H1 (cell line): ENCODE measurements around the gene NGEF. TPM values are rescaled to one million over a fixed set of nuclear protein-coding genes. Genes with fewer than 3 reads are reported as not detected.

Source experiments
- CTCF ChIA-PET: fragments of 300-600 bp; sonication (Branson Sonifier 250); formaldehyde crosslinking; loops from one replicate; lab custom pipeline; 2021; ENCODE audit not compliant: partially characterized antibody; lab: Charles Lee
- POLR2A ChIA-PET: fragments of 300-600 bp; sonication (Branson Sonifier 250); formaldehyde crosslinking; loops from one replicate; lab custom pipeline; 2021; ENCODE audit warnings: inconsistent platforms; ENCODE audit not compliant: partially characterized antibody; lab: Charles Lee
- DNase-seq, 2 experiments: peaks; one replicate each; pipeline versions ENCODE4 v3.0.0 to v3.0.0-alpha.2; 2010 to 2022; ENCODE audit warnings: low spot score in 2 of 2, low read depth in 1 of 2, mixed read lengths in 1 of 2
- FAIRE-seq: peaks from 2 replicates; lab custom pipeline; 2011; peaks lifted over from hg19 to GRCh38; lab: Jason Lieb, UNC
- H2AFZ ChIP-seq: 2 replicates; pipeline ENCODE4 v1.8.1; 2012; ENCODE audit warnings: low read length, inconsistent platforms
- H2AK5ac ChIP-seq: 2 replicates; pipeline ENCODE4 v1.6.1; 2013; ENCODE audit warnings: low read depth, low read length
- H2BK120ac ChIP-seq: replicated peaks from 2 replicates; pipeline ENCODE3; 2013; ENCODE audit warnings: low read depth, low read length, inconsistent platforms
- H2BK12ac ChIP-seq: 2 replicates; pipeline ENCODE4 v1.6.1; 2013; ENCODE audit warnings: low read depth, low read length
- H2BK15ac ChIP-seq: 2 replicates; pipeline ENCODE4 v1.6.1; 2013; ENCODE audit warnings: low read length
- H2BK20ac ChIP-seq: 2 replicates; pipeline ENCODE4 v1.6.1; 2013; ENCODE audit warnings: low read length
- H2BK5ac ChIP-seq: 2 replicates; pipeline ENCODE4 v1.6.1; 2013; ENCODE audit warnings: low read depth, low read length
- H3K14ac ChIP-seq: 2 replicates; pipeline ENCODE4 v1.6.1; 2013; ENCODE audit warnings: inconsistent platforms; ENCODE audit not compliant: insufficient read length
- H3K18ac ChIP-seq: 2 replicates; pipeline ENCODE4 v1.6.1; 2013; ENCODE audit warnings: low read length; ENCODE audit errors: extremely low read depth
- H3K23ac ChIP-seq: 2 replicates; pipeline ENCODE4 v1.6.1; 2013; ENCODE audit warnings: inconsistent platforms; ENCODE audit not compliant: insufficient read length
- H3K23me2 ChIP-seq: 2 replicates; pipeline ENCODE4 v1.6.1; 2013; ENCODE audit warnings: low read depth, low read length
- H3K27ac ChIP-seq: 2 replicates; pipeline ENCODE4 v1.6.1; 2011; ENCODE audit warnings: low read depth, low read length, inconsistent platforms
- H3K27me3 ChIP-seq, 4 experiments: replicated peaks in 1 of 4; 1 replicate in 1 of 4; 2 replicates in 3 of 4; pipeline versions ENCODE4 v1.6.1 to v1.8.1; 2011 to 2013; ENCODE audit warnings: low read length in 3 of 4, mild to moderate bottlenecking in 3 of 4, inconsistent platforms in 2 of 4, mixed read lengths in 2 of 4, moderate library complexity in 1 of 4; ENCODE audit not compliant: control insufficient read depth in 3 of 4, insufficient read depth in 3 of 4; ENCODE audit errors: extremely low read depth in 1 of 4
- H3K36me3 ChIP-seq, 4 experiments: 2 replicates each; pipeline versions ENCODE4 v1.6.1 to v1.8.1; 2011 to 2013; ENCODE audit warnings: mild to moderate bottlenecking in 4 of 4, low read length in 3 of 4, moderate library complexity in 2 of 4, control low read depth in 1 of 4, inconsistent platforms in 1 of 4; ENCODE audit not compliant: insufficient read depth in 4 of 4, control insufficient read depth in 2 of 4
- H3K4ac ChIP-seq: replicated peaks from 2 replicates; pipeline ENCODE3; 2013; ENCODE audit warnings: low read length, low read depth, mixed read lengths, inconsistent platforms; ENCODE audit not compliant: insufficient read length
- H3K4me1 ChIP-seq, 4 experiments: replicated peaks in 1 of 4; 1 replicate in 1 of 4; 2 replicates in 3 of 4; pipeline versions ENCODE4 v1.6.1 to v1.8.1; 2011 to 2013; ENCODE audit warnings: low read length in 3 of 4, inconsistent platforms in 2 of 4, mixed read lengths in 1 of 4; ENCODE audit not compliant: insufficient read depth in 4 of 4, control insufficient read depth in 3 of 4
- H3K4me2 ChIP-seq, 2 experiments: 2 replicates each; pipeline versions ENCODE4 v1.6.1 to v1.8.1; 2011 to 2013; ENCODE audit warnings: low read depth in 2 of 2, low read length in 2 of 2, control low read depth in 1 of 2, inconsistent platforms in 1 of 2, mild to moderate bottlenecking in 1 of 2; ENCODE audit not compliant: insufficient read depth in 1 of 2
- H3K4me3 ChIP-seq, 4 experiments: fragments of 200-600, 300-600 bp in 1 of 4; sonication (generic), shearing (Covaris generic), sonication (Bioruptor Twin) in 1 of 4; 2 replicates each; pipeline versions ENCODE4 v1.5.1 to v1.8.1; 2011 to 2016; ENCODE audit warnings: low read length in 4 of 4, low read depth in 3 of 4, control low read depth in 2 of 4, inconsistent platforms in 2 of 4, mild to moderate bottlenecking in 2 of 4, mixed read lengths in 1 of 4, moderate library complexity in 1 of 4; ENCODE audit not compliant: insufficient read depth in 2 of 4; ENCODE audit errors: extremely low read depth in 1 of 4
- H3K56ac ChIP-seq: replicated peaks from 2 replicates; pipeline ENCODE3; 2013; ENCODE audit warnings: low read depth, mild to moderate bottlenecking, mixed read lengths, low read length, inconsistent platforms; ENCODE audit not compliant: insufficient read length
- H3K79me1 ChIP-seq: 2 replicates; pipeline ENCODE4 v1.6.1; 2013; ENCODE audit warnings: low read depth, low read length, control low read depth
- H3K79me2 ChIP-seq, 2 experiments: 2 replicates each; pipeline versions ENCODE4 v1.6.1 to v1.8.1; 2012 to 2013; ENCODE audit warnings: low read length in 2 of 2, mild to moderate bottlenecking in 2 of 2, inconsistent platforms in 1 of 2; ENCODE audit not compliant: insufficient read depth in 2 of 2, control insufficient read depth in 1 of 2
- H3K9ac ChIP-seq, 4 experiments: replicated peaks in 1 of 4; 1 replicate in 1 of 4; 2 replicates in 3 of 4; pipeline versions ENCODE4 v1.6.1 to v1.8.1; 2011 to 2013; ENCODE audit warnings: low read depth in 3 of 4, low read length in 3 of 4, control low read depth in 2 of 4, mild to moderate bottlenecking in 2 of 4, moderate library complexity in 2 of 4, inconsistent platforms in 1 of 4; ENCODE audit errors: extremely low read depth in 1 of 4
- H3K9me3 ChIP-seq, 2 experiments: 2 replicates each; pipeline versions ENCODE4 v1.6.1 to v1.8.1; 2012 to 2013; ENCODE audit warnings: mild to moderate bottlenecking in 2 of 2, moderate library complexity in 2 of 2, control low read depth in 1 of 2, inconsistent platforms in 1 of 2, low read depth in 1 of 2, low read length in 1 of 2, mixed read lengths in 1 of 2; ENCODE audit not compliant: insufficient read depth in 2 of 2
- H4K20me1 ChIP-seq, 2 experiments: replicated peaks in 1 of 2; 2 replicates each; pipeline versions ENCODE3 to v1.8.1; 2011 to 2013; ENCODE audit warnings: inconsistent platforms in 2 of 2, low read length in 2 of 2, mild to moderate bottlenecking in 1 of 2; ENCODE audit not compliant: insufficient read depth in 2 of 2, control insufficient read depth in 1 of 2
- H4K5ac ChIP-seq: 2 replicates; pipeline ENCODE4 v1.6.1; 2013; ENCODE audit warnings: low read length, low read depth, mixed read lengths, inconsistent platforms; ENCODE audit not compliant: insufficient read length
- H4K8ac ChIP-seq: 2 replicates; pipeline ENCODE4 v1.8.0; 2013; ENCODE audit warnings: mild to moderate bottlenecking, moderate library complexity, low read length, inconsistent platforms; ENCODE audit not compliant: insufficient read depth; ENCODE audit errors: extremely low read depth
- H4K91ac ChIP-seq: replicated peaks from 2 replicates; pipeline ENCODE3; 2013; ENCODE audit warnings: low read length, mixed read lengths, inconsistent platforms; ENCODE audit not compliant: insufficient read length
- CBX5 ChIP-seq: fragments of 300-800, 300-1000 bp; sonication (generic); IDR thresholded peaks from 2 replicates; pipeline ENCODE4 v1.7.1; 2016; ENCODE audit warnings: antibody characterized with exemption, low read length, low read depth
- CBX8 ChIP-seq: fragments of 300-800, 300-1000 bp; sonication (generic); IDR thresholded peaks from 2 replicates; pipeline ENCODE4 v1.7.1; 2016; ENCODE audit warnings: low read depth, low read length, borderline replicate concordance
- CTBP2 ChIP-seq: IDR thresholded peaks from 2 replicates; pipeline ENCODE4 v1.7.0; 2011; ENCODE audit warnings: borderline replicate concordance, mild to moderate bottlenecking, moderate library complexity, mixed read lengths, low read length; ENCODE audit not compliant: insufficient read depth, insufficient read length
- POU5F1 ChIP-seq: IDR thresholded peaks from 2 replicates; pipeline ENCODE4 v1.6.1; 2011; ENCODE audit warnings: low read depth, mild to moderate bottlenecking, low read length, moderate library complexity
- RNF2 ChIP-seq: fragments of 200-900, 300-1000 bp; sonication (generic); IDR thresholded peaks from 2 replicates; pipeline ENCODE4 v1.7.1; 2016; ENCODE audit warnings: borderline replicate concordance, low read depth, mild to moderate bottlenecking, antibody characterized with exemption, low read length; ENCODE audit not compliant: poor library complexity, severe bottlenecking; ENCODE audit errors: missing control alignments
- SP1 ChIP-seq: IDR thresholded peaks from 2 replicates; pipeline ENCODE4 v1.6.1; 2011; ENCODE audit warnings: low read depth, low read length
- SUZ12 ChIP-seq: fragments of 200-600 bp; sonication (generic); IDR thresholded peaks from 2 replicates; pipeline ENCODE4 v1.6.1; 2012; ENCODE audit warnings: mild to moderate bottlenecking, inconsistent platforms, low read length, moderate library complexity, mixed read lengths
- WGBS, 2 experiments: shearing (Covaris generic) in 1 of 2; methylation state at CpG; one replicate each; pipeline versions ENCODE4 v1.1.6 to v1.1.7; 2013 to 2015; ENCODE audit warnings: low lambda C conversion rate in 2 of 2, mixed read lengths in 2 of 2, inconsistent platforms in 1 of 2, low coverage in 1 of 2, missing lambda C conversion rate in 1 of 2; ENCODE audit not compliant: insufficient replicate concordance in 2 of 2, insufficient coverage in 1 of 2, insufficient read length in 1 of 2; ENCODE audit errors: extremely low coverage in 1 of 2, missing lambda C conversion rate in 1 of 2; 5-methylcytosine and 5-hydroxymethylcytosine counted together
- polyA plus RNA-seq, 7 experiments: library from polyadenylated mRNA; depleted of rRNA in 3 of 7; stranded (reverse) in 5 of 7; unstranded in 2 of 7; fragments of >200 nt in 5 of 7; fragments of 200-250 nt in 2 of 7; gene quantifications; 1 replicate in 5 of 7; 2 replicates in 1 of 7; 4 replicates in 1 of 7; pipeline versions ENCODE4 v1.2.1 to v1.2.3, GENCODE V29; 2011 to 2013; ENCODE audit warnings: missing spikeins in 2 of 7, mixed read lengths in 2 of 7
- total RNA-seq: library from RNA; stranded (reverse); fragmentation: NEBNext Ultra II Directional; extraction: Animal tissue kit (Norgen Biotek cat#: 25700); gene quantifications from 2 replicates; pipeline ENCODE4 v1.2.1, GENCODE V29; 2021
- TF ChIP-seq, protein P1 (sequence below): IDR thresholded peaks from 2 replicates; pipeline ENCODE4 v1.6.1; 2011; ENCODE audit warnings: low read length, improper control_type of control experiment
- TF ChIP-seq, protein P2 (sequence below): IDR thresholded peaks from 2 replicates; pipeline ENCODE4 v1.6.1; 2012; ENCODE audit warnings: inconsistent platforms
- TF ChIP-seq, protein P3 (sequence below): IDR thresholded peaks from 2 replicates; pipeline ENCODE4 v1.6.1; 2012; ENCODE audit warnings: low read length, inconsistent platforms

NGEF gene
- total and polyA plus RNA-seq, 2 of the 8 experiments (the other 6 are each of a cell fraction or from before 2014, with no cell fraction given): 2.7 to 3.2 TPM

DNA sequence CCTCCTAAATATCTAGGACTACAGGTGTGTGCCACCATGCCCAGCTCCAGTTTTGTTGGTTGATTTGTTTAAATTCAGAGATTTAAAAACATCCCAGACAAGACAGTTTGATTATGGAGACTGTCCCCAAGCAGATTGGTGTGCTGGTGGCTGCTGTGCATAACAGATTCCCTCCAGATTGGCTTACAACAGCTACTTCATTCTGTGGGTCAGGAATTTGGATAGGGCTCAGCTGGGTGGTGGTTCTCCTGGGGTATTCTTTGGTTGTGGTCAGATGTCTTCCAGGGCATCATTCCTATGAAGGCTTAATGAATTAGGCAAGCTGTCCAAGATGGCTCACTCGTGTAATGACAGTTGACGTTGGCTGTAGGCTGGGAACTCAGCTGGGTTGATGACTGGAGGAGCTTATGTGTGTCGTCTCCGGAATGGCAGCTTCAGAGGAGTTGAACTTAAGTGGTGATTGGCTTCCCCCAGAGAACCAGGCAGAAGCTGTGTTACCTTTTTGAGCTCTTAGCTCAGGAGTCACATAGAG is 153.6 kb downstream of the NGEF start:
- H3K14ac ChIP-seq: no peak overlapping the region
- H3K4ac ChIP-seq: no peak overlapping the region
- H3K9ac ChIP-seq: no peak overlapping the region
- H2BK120ac ChIP-seq: no peak overlapping the region
- H3K56ac ChIP-seq: no peak overlapping the region
- 0 out of 2 replicates have a peak, but pooled peaks cover 2% of the 10 kb centered on the region for H3K79me1 ChIP-seq
- 83% methylated on average over 4 of the region's 4 CpGs; no CpG with 5 or more reads in 1 of the 2 experiments for WGBS, 2 experiments
- H3K9me3 ChIP-seq: no peaks in the 10 kb centered on the region
- H3K4me2 ChIP-seq: no peak overlapping the region
- H2BK15ac ChIP-seq: no peak overlapping the region
- no peak overlapping the region for H3K27ac ChIP-seq
- no peak for FAIRE-seq
- no peak overlapping the region for H2BK12ac ChIP-seq
- no peaks in the 10 kb centered on the region for H3K79me2 ChIP-seq
- H4K8ac ChIP-seq: no peak overlapping the region
- POLR2A ChIA-PET: no interaction called here
- H3K23ac ChIP-seq: no peak overlapping the region
- DNase-seq: no peak
- no peaks in the 10 kb centered on the region for H3K4me1 ChIP-seq
- no peak overlapping the region for H2AK5ac ChIP-seq
- no peak overlapping the region for H3K18ac ChIP-seq
- no peak overlapping the region for H3K4me3 ChIP-seq
- no peak overlapping the region for H2AFZ ChIP-seq
- H3K23me2 ChIP-seq: no peaks in the 10 kb centered on the region
- H3K36me3 ChIP-seq: peaks cover 6 to 36% (median 22%) of the 10 kb centered on the region in 4 experiments
- no peak overlapping the region for H4K91ac ChIP-seq
- no peak overlapping the region for H2BK5ac ChIP-seq
- no peaks in the 10 kb centered on the region for H3K27me3 ChIP-seq
- no peaks in the 10 kb centered on the region for H4K20me1 ChIP-seq
- no peak overlapping the region for H2BK20ac ChIP-seq
- H4K5ac ChIP-seq: no peak overlapping the region
- CTCF ChIA-PET: interaction anchor here (0.7 to 1.9 kb wide), 7 partner anchors 119 to 557 kb away, joined by 3 to 6 read pairs (median 3); partner anchors contain the start of genes ATG16L1 and INPP5D
- TF ChIP-seq CBX5 (no peak), POU5F1 (no peak), RNF2 (no peak), CTBP2 (no peak), CBX8 (no peak), SUZ12 (no peak), SP1 (no peak)
- TF ChIP-seq, protein P1, sequence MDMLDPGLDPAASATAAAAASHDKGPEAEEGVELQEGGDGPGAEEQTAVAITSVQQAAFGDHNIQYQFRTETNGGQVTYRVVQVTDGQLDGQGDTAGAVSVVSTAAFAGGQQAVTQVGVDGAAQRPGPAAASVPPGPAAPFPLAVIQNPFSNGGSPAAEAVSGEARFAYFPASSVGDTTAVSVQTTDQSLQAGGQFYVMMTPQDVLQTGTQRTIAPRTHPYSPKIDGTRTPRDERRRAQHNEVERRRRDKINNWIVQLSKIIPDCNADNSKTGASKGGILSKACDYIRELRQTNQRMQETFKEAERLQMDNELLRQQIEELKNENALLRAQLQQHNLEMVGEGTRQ: no peak
- TF ChIP-seq, protein P2, sequence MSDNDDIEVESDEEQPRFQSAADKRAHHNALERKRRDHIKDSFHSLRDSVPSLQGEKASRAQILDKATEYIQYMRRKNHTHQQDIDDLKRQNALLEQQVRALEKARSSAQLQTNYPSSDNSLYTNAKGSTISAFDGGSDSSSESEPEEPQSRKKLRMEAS: no peak
- TF ChIP-seq, protein P3, sequence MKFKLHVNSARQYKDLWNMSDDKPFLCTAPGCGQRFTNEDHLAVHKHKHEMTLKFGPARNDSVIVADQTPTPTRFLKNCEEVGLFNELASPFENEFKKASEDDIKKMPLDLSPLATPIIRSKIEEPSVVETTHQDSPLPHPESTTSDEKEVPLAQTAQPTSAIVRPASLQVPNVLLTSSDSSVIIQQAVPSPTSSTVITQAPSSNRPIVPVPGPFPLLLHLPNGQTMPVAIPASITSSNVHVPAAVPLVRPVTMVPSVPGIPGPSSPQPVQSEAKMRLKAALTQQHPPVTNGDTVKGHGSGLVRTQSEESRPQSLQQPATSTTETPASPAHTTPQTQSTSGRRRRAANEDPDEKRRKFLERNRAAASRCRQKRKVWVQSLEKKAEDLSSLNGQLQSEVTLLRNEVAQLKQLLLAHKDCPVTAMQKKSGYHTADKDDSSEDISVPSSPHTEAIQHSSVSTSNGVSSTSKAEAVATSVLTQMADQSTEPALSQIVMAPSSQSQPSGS: no peak
